HepG2 (cell line): ENCODE data around the gene NDOR1. TPM values are rescaled to one million over a fixed set of nuclear protein-coding genes. Genes with fewer than 3 reads are reported as not detected.

Experiments
- AKNA ChIP-seq: sonication (generic); formaldehyde crosslinking; IDR thresholded peaks from 2 replicates; pipeline ENCODE4 v1.4.0; 2020; ENCODE audit warnings: missing genetic modification reagents, borderline replicate concordance
- BCL3 ChIP-seq: sonication (generic); formaldehyde crosslinking; IDR thresholded peaks from 2 replicates; pipeline ENCODE4 v1.5.1; 2020; ENCODE audit warnings: mild to moderate bottlenecking, missing genetic modification reagents, moderate library complexity
- DZIP1 ChIP-seq: sonication (generic); formaldehyde crosslinking; IDR thresholded peaks from 2 replicates; pipeline ENCODE4 v1.5.0; 2020; ENCODE audit warnings: mild to moderate bottlenecking, missing genetic modification reagents
- HDAC1 ChIP-seq: sonication (generic); formaldehyde crosslinking; IDR thresholded peaks from 2 replicates; pipeline ENCODE4 v1.5.1; 2020; ENCODE audit warnings: mild to moderate bottlenecking, missing genetic modification reagents
- MAFF ChIP-seq: IDR thresholded peaks from 2 replicates; pipeline ENCODE4 v1.6.1; 2011; ENCODE audit warnings: low read depth, low read length, improper control_type of control experiment
- MXD4 ChIP-seq: IDR thresholded peaks from 2 replicates; pipeline ENCODE4 v1.6.1; 2016; ENCODE audit warnings: mild to moderate bottlenecking, missing biosample characterization, missing genetic modification reagents
- TCF12 ChIP-seq, 2 experiments: fragments of 450-650 bp in 1 of 2; sonication (generic) in 1 of 2; formaldehyde crosslinking in 1 of 2; IDR thresholded peaks; 2 replicates each; pipeline versions ENCODE4 v1.6.1 to v1.8.0; 2017 to 2022; ENCODE audit warnings: antibody characterized with exemption in 1 of 2, mild to moderate bottlenecking in 1 of 2, missing genetic modification reagents in 1 of 2, moderate library complexity in 1 of 2
- ZBTB37 ChIP-seq: sonication (generic); formaldehyde crosslinking; IDR thresholded peaks from 2 replicates; pipeline ENCODE4 v1.4.0; 2020; ENCODE audit warnings: mild to moderate bottlenecking, missing genetic modification reagents
- ZNF274 ChIP-seq: sonication (generic); formaldehyde crosslinking; IDR thresholded peaks from 2 replicates; pipeline ENCODE4 v1.5.1; 2020; ENCODE audit warnings: mild to moderate bottlenecking, missing genetic modification reagents
- ZNF276 ChIP-seq: sonication (generic); formaldehyde crosslinking; IDR thresholded peaks from 2 replicates; pipeline ENCODE4 v1.4.0; 2020; ENCODE audit warnings: mild to moderate bottlenecking, low read depth, missing genetic modification reagents
- ZNF383 ChIP-seq: sonication (generic); formaldehyde crosslinking; IDR thresholded peaks from 2 replicates; pipeline ENCODE4 v1.4.0; 2020; ENCODE audit warnings: missing genetic modification reagents, mild to moderate bottlenecking, borderline replicate concordance
- ZNF576 ChIP-seq: sonication (generic); formaldehyde crosslinking; IDR thresholded peaks from 2 replicates; pipeline ENCODE4 v1.4.0; 2020; ENCODE audit warnings: mild to moderate bottlenecking, missing genetic modification reagents
- ZSCAN21 ChIP-seq: sonication (generic); formaldehyde crosslinking; IDR thresholded peaks from 2 replicates; pipeline ENCODE4 v1.8.0; 2022; ENCODE audit warnings: mild to moderate bottlenecking, missing genetic modification reagents, moderate library complexity, borderline replicate concordance
- polyA plus RNA-seq, 8 experiments: library from polyadenylated mRNA; depleted of rRNA in 3 of 8; stranded (reverse) in 7 of 8; unstranded in 1 of 8; fragments of >200 nt; fragmentation: Illumina TruSeq in 4 of 8; extraction: Trizol in 4 of 8; gene quantifications; 2 replicates each; pipeline versions ENCODE4 v1.2.1 to v1.2.3, GENCODE V29; 2011 to 2016; ENCODE audit warnings: low read depth in 4 of 8, missing spikeins in 1 of 8, mixed read lengths in 1 of 8; ENCODE audit not compliant: insufficient read depth in 1 of 8
- total RNA-seq, 5 experiments: library from RNA; depleted of rRNA; stranded (reverse); fragments of >200 nt; fragmentation: Illumina TruSeq; extraction: Trizol; gene quantifications; 2 replicates each; pipeline ENCODE4 v1.2.3, GENCODE V29; 2016; ENCODE audit warnings: low read depth in 1 of 5

The NDOR1 gene
- total and polyA plus RNA-seq, 2 of the 13 experiments (the other 11 are each of a cell fraction or from before 2014, with no cell fraction given) = 3.6 to 8.7 TPM

- TF ChIP-seq HDAC1 (CRISPR knock-in tag) (peak; percentile 72), ZNF276 (0 out of 2 replicates have a peak, but pooled peaks have one; percentile 32), ZNF274 (CRISPR knock-in tag) (peak; percentile 66; the same call in 1 of the 2 replicates), DZIP1 (peak; percentile 72; the same call in 1 of the 2 replicates), ZSCAN21 (peak; percentile 81), TCF12 (IDR thresholded peaks at IDR 0.05) (no peak), TCF12 (CRISPR knock-in tag; IDR thresholded peaks at IDR 0.05) (peak; percentile 46), ZNF576 (no peak), BCL3 (CRISPR knock-in tag) (peak; percentile 58; the same call in 1 of the 2 replicates), ZBTB37 (CRISPR knock-in tag) (no peak), ZNF383 (CRISPR knock-in tag) (peak; percentile 45; the same call in 1 of the 2 replicates), MXD4 (CRISPR knock-in tag) (peak; percentile 72; the same call in 1 of the 2 replicates), AKNA (no peak), MAFF (peak; percentile 19; the same call in 1 of the 2 replicates)
These were observed 24.6 kb downstream of the NDOR1 start (continued) for GRCh38 chr9:137229903-137230704.
